ENCODE measurements around the gene DLGAP4.

DNA sequence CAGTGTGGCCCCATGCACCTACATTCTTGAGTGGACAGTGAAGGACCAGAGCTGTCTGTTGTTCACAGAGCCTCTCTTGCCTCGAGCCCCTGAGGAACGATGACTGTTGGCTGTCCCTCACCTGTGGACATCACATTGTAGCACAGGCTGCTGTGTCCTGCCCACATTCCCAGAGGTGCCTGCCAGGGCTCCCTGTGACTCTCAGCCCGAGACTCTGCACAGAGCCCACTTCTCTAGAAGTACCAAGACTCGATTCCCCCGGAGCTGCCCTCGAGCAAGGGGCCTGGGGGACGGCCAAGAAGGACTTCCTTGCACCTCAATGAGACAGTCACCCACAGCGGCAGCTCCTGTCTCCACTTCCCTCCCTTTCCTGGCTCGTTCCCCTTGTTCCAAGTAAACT is 28.6 kb upstream of the DLGAP4 start:
- TF ChIP-seq YY1 (IDR thresholded peaks at IDR 0.05; ENCODE audit: insufficient read depth, insufficient read length) (no peak), SUZ12 (IDR thresholded peaks at IDR 0.05; ENCODE audit: extremely low read depth, insufficient read depth, insufficient read length) (no peak), ZNF274 (IDR thresholded peaks at IDR 0.05; ENCODE audit: low read depth, low read length) (no peak)
